ENCODE measurements around the gene SNRNP40.

Gene SNRNP40

GRCh38 chr1:31306278-31306677 lies 9.7 kb upstream of the SNRNP40 start:
- in situ Hi-C loops (cut with MboI; ENCODE audit: low sequenced_read_pairs, unreplicated experiment): no loop called here
- no peak for TF ChIP-seq CTCF (IDR thresholded peaks at IDR 0.05; ENCODE audit: borderline replicate concordance, control extremely low read depth, extremely low read depth, insufficient read depth, missing control alignments)
- DNase-seq (ENCODE audit: low spot score): no peak

GRCh38 chr1:31302709-31303441 lies 6.3 kb upstream of the SNRNP40 start:
- in situ Hi-C loops (cut with MboI; ENCODE audit: low sequenced_read_pairs, unreplicated experiment): no loop called here
- no peak for TF ChIP-seq CTCF (IDR thresholded peaks at IDR 0.05; ENCODE audit: borderline replicate concordance, control extremely low read depth, extremely low read depth, insufficient read depth, missing control alignments)

GRCh38 chr1:31300193-31300592 lies 3.6 kb upstream of the SNRNP40 start:
- TF ChIP-seq CTCF (IDR thresholded peaks at IDR 0.05; ENCODE audit: borderline replicate concordance, control extremely low read depth, extremely low read depth, insufficient read depth, missing control alignments): no peak
- in situ Hi-C loops (cut with MboI; ENCODE audit: low sequenced_read_pairs, unreplicated experiment): no loop called here
- no peak for DNase-seq (ENCODE audit: low spot score)

More at GRCh38 chr1:31302709-31303441, 6.3 kb upstream of the SNRNP40 start:
- no peak for DNase-seq (ENCODE audit: low spot score)

- in situ Hi-C loops (cut with MboI; ENCODE audit: low sequenced_read_pairs, unreplicated experiment): no loop called here
- no peak for TF ChIP-seq CTCF (IDR thresholded peaks at IDR 0.05; ENCODE audit: borderline replicate concordance, control extremely low read depth, extremely low read depth, insufficient read depth, missing control alignments)
- no peak for DNase-seq (ENCODE audit: low spot score)
Observed at GRCh38 chr1:31299365-31299764, 2.8 kb upstream of the SNRNP40 start.

GRCh38 chr1:31297277-31298247 lies 974 bp upstream of the SNRNP40 start:
- in situ Hi-C loops (cut with MboI; ENCODE audit: low sequenced_read_pairs, unreplicated experiment): no loop called here
- no peak for DNase-seq (ENCODE audit: low spot score)
- no peak for TF ChIP-seq CTCF (IDR thresholded peaks at IDR 0.05; ENCODE audit: borderline replicate concordance, control extremely low read depth, extremely low read depth, insufficient read depth, missing control alignments)

- in situ Hi-C loops (cut with MboI; ENCODE audit: low sequenced_read_pairs, unreplicated experiment): no loop called here
- no peak for TF ChIP-seq CTCF (IDR thresholded peaks at IDR 0.05; ENCODE audit: borderline replicate concordance, control extremely low read depth, extremely low read depth, insufficient read depth, missing control alignments)
- DNase-seq (ENCODE audit: low spot score): peak; percentile 46
Observed at GRCh38 chr1:31295874-31296485, 608 bp downstream of the SNRNP40 start.
